Left ventricle myocardium inferior (tissue), 1 donor: ENCODE data around the gene NSDHL. TPM values are rescaled to one million over a fixed set of nuclear protein-coding genes. Genes with fewer than 3 reads are reported as not detected.
A peak's percentile ranks its signal among the peaks of the same experiment; 100 is the strongest.

Experiments used
- DNase-seq: peaks from one replicate; pipeline ENCODE4 v3.0.0-alpha.2; 2020
- H3K27ac ChIP-seq: fragments of 200-600 bp; replicated peaks from 2 replicates; pipeline ENCODE4 v1.8.0; 2021
- H3K27me3 ChIP-seq: fragments of 200-600 bp; 2 replicates; pipeline ENCODE4 v1.8.0; 2021; ENCODE audit warnings: low read depth
- H3K36me3 ChIP-seq: fragments of 200-600 bp; 2 replicates; pipeline ENCODE4 v1.8.0; 2021
- H3K4me1 ChIP-seq: fragments of 200-600 bp; 2 replicates; pipeline ENCODE4 v1.8.0; 2021
- H3K4me3 ChIP-seq: fragments of 200-600 bp; 2 replicates; pipeline ENCODE4 v1.8.0; 2021; ENCODE audit warnings: mild to moderate bottlenecking, moderate library complexity
- H3K9me3 ChIP-seq: fragments of 200-600 bp; replicated peaks from 2 replicates; pipeline ENCODE4 v1.8.0; 2021
- CTCF ChIP-seq: fragments of 200-600 bp; IDR thresholded peaks from 2 replicates; pipeline ENCODE4 v1.8.0; 2021; ENCODE audit warnings: antibody characterized with exemption, mild to moderate bottlenecking, borderline replicate concordance
- intact Hi-C: fragments of 100-400 bp; cut with micrococcal nuclease; formaldehyde crosslinking; loops from one replicate; pipeline ENCODE4 v1.11.0; 2022
- total RNA-seq: library from RNA; stranded (reverse); fragmentation: NEBNext Ultra II Directional; extraction: Animal tissue kit (Norgen Biotek cat#: 25700); gene quantifications from one replicate; pipeline ENCODE4 v1.2.1, GENCODE V29; 2021
- donor health status: DM: no; HTN: yes; CAD: no; lungs with severe emphysema.

The NSDHL gene
- total RNA-seq, 1 donor from 2014 or later, result 11.4 TPM

- DNase-seq, result no peak
- intact Hi-C loops, result no loop called here
- TF ChIP-seq CTCF, result no peak
- H3K27me3 ChIP-seq, result no peaks in the 10 kb centered on the region
- H3K27ac ChIP-seq, result no peak overlapping the region
- no peaks in the 10 kb centered on the region for H3K9me3 ChIP-seq
- no peaks in the 10 kb centered on the region for H3K36me3 ChIP-seq
- no peaks in the 10 kb centered on the region for H3K4me1 ChIP-seq
- H3K4me3 ChIP-seq, result no peak overlapping the region
Measured at GRCh38 chrX:152813206-152813605, 17.7 kb upstream of the NSDHL start.

- no peaks in the 10 kb centered on the region for H3K4me1 ChIP-seq
- intact Hi-C loops, result no loop called here
- H3K9me3 ChIP-seq, result no peaks in the 10 kb centered on the region
- no peak for TF ChIP-seq CTCF
- no peaks in the 10 kb centered on the region for H3K36me3 ChIP-seq
- no peaks in the 10 kb centered on the region for H3K27me3 ChIP-seq
- H3K4me3 ChIP-seq, result no peak overlapping the region
- H3K27ac ChIP-seq, result no peak overlapping the region
- DNase-seq, result no peak
Measured at GRCh38 chrX:152814048-152814447, 16.8 kb upstream of the NSDHL start.

DNA sequence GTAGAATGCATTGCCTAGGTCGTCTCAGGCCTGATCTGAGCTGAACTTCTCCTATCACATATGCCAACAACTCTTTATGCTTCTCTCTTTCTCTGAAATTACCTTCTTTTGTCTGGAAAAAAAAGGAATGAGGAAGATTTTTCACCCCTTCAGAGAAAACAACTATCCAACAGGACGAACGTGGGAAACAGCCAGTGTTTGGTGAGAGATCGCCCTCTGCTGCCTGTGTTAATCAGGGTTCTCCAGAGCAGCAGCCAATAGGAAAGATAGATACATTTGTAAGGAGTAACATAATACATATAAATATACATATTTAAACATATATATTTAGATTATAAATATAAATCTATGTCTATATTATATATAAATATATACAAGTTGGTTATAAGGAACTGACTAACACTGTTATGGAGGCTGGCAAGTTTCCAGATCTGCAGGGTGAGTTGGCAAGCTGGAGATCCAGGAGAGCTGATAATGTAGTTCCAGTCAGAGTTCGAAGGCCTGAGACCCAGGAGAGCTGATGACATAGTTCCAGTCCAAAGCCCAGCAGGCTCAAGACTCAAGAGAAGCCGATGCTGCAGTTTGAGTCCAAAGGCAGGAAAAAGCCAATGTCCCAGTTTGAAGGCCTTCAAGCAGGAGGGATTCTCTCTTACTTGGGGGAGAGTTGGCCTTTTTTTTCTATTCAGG lies 13.6 kb upstream of the NSDHL start:
- Histone ChIP-seq H3K27ac (no peak overlapping the region), H3K4me1 (no peaks in the 10 kb centered on the region), H3K9me3 (no peaks in the 10 kb centered on the region), H3K4me3 (no peak overlapping the region), H3K27me3 (no peaks in the 10 kb centered on the region), H3K36me3 (no peaks in the 10 kb centered on the region)
- no peak for DNase-seq
- TF ChIP-seq CTCF, result peak; percentile 53
- intact Hi-C loops, result no loop called here

- intact Hi-C loops, result no loop called here
- no peak for TF ChIP-seq CTCF
- Histone ChIP-seq H3K27ac (no peak overlapping the region), H3K27me3 (no peaks in the 10 kb centered on the region), H3K9me3 (no peaks in the 10 kb centered on the region), H3K4me3 (no peak overlapping the region), H3K4me1 (no peaks in the 10 kb centered on the region), H3K36me3 (no peaks in the 10 kb centered on the region)
- DNase-seq, result no peak
Measured at GRCh38 chrX:152818356-152818755, 12.5 kb upstream of the NSDHL start.

DNA sequence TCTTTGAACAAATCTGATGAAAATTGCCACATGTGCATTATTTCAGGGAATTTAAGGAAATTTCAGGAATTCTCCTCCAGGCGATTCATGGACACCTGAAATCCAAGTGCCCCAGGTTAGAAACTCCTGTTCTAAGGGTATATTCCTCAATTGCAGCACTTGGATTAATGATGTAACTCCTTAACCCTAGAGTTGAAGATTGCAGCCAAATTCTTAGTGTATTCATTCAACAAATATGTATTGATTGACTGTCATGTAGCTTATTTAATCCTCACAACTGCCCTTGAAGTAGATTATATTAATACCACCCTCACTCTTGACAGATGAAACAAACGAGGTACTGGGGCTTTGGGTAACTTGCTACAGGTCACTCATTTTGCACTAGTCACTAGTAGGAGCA lies 11.6 kb upstream of the NSDHL start:
- DNase-seq, result no peak
- no peak for TF ChIP-seq CTCF
- Histone ChIP-seq H3K9me3 (no peaks in the 10 kb centered on the region), H3K4me3 (no peak overlapping the region), H3K27me3 (no peaks in the 10 kb centered on the region), H3K27ac (no peak overlapping the region), H3K4me1 (no peaks in the 10 kb centered on the region), H3K36me3 (no peaks in the 10 kb centered on the region)
- intact Hi-C loops, result no loop called here
